CD4-positive, alpha-beta T cell treated with Interleukin-6 at 100 ng/mL for 8 hours (primary cell): ENCODE data around the gene BANF1.
"Not testable (repeated sequence)": the region's sequence is repeated elsewhere in the genome, so short reads cannot be mapped to it uniquely, and the experiment has no call there.

ENCODE experiments used
- DNase-seq: peaks from one replicate; pipeline ENCODE4 v3.0.0-alpha.2; 2020; ENCODE audit warnings: mixed read lengths, low spot score

Gene BANF1

DNA sequence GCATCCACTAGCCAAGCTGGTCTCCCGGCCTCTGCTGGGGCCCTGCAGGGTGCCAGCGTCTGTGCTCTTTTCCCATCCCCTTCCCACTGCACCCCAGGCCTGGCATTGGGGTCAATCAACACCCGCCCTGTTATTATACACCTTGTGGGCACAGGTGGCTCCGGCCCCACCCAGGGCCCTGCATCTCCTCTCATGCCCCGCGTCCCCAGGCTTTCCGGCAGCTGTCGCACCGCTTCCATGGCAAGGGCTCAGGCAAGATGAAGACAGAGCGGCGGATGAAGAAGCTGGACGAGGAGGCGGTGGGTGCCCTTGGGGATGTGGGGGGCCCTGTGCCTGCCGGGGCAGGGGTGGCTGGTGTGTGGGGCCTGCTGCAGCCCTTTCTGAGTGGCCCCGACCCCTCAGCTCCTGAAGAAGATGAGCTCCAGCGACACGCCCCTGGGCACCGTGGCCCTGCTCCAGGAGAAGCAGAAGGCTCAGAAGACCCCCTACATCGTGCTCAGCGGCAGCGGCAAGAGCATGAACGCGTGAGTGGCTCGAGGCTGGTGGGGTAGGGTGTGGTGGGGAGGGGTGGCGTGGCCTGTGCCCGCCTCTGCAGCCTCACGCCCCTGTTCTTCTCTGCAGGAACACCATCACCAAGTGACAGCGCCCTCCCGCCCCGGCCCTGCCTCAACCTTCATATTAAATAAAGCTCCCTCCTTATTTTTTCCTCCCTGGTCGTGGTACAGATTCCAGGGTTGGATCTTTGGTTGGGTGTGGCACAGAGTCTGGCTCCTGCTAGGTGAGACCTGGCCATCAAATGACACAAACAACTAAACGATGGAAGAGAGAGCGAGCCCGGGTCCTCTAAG lies 23.7 kb upstream of the BANF1 start:
- no peak for DNase-seq

DNA sequence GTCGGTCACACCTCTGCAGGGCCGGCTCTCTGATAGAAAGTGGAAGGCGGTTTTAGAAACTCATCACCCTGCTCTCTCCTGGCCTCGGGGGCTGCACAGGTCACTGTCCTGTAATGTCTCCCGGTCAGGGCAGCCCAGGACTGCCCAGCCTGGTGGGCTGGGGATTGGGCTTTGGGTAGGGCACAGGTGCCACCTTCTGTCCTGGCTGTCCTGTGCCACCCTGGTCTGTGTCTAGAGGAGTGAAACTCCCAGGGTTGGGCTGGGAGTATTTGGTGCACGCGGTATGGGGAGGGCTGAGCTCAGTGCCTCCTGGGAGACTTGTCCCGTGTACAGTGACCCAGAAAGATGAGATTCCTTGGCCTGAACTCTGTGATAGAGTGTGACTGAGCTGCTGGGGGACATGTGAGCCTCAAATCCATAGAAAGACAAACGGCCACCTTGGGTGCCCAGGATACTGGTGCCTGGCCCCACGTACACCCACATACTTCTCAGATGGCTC lies 23.0 kb upstream of the BANF1 start:
- DNase-seq: no peak

DNA sequence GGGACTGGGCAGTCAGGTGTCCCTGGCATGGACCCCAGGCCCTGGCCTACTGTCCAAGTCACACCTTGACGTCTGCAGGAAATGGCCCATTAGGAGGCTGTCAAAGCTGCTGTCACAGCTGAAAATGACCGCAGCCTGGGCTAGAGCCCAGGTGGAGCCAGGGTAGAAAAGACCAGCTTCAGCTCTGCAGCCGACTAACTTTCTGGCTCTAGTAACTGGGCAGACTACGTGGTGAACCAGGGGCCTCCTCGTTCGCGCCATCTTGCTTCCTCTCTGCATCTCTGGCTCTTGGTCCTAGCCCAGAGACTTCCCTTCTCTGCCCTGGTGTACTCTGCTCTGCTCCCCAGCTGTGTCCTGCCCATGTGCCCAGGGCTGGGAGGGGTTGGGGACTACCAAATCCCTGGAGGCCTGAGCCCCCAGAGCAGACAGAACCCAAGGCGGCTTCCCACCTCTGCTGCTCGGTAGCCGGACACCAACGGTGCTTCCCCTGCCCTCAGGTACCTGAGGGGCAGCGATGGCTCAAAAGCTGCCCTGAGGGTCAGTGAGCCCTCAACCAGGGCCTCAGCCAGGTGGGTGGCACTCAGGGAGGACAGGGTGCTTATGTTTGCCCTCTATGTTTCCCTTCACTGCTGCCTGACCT lies 21.1 kb upstream of the BANF1 start:
- no peak for DNase-seq

DNA sequence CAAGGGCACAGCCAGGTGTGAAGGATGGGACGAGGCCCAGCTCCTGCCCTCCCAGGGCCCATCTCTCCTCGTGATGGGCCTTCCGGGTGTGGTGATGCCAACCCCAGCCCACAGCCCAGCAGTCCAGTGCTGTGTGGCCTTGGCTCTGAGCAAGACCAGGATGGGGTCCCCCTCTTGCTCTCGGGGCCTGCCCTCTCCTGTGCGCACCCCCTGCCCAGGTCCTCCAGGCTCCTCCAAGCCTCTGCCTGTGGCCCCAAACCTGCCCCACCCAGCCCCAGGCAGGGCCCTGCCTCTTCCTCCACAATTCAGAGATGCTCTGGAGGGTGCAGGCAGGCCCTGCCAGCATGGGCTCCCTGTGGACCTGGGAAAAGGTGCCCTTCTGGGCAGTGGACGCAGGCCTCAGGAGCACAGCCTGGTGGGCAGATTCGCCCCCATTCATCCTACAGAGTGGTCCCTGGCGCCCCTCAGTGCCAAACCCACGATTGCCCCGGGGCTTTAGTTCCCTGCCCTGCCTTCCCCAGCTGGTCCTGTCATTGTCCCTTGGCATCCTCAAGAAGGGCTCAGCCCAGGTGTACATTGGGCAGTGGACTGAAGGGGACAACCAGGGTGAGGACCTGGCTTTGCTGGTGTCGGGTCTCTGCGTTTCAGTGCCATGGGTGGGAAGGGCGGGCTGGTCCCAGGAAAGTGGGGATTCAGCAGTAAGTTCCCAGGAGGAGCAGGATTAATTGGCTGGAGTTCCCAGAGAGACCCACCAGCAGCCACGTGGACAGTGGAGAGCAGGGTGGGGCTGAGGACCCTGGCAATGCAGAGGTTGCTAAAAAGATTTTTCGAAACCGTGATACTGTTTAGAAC lies 20.1 kb upstream of the BANF1 start:
- no peak for DNase-seq

DNA sequence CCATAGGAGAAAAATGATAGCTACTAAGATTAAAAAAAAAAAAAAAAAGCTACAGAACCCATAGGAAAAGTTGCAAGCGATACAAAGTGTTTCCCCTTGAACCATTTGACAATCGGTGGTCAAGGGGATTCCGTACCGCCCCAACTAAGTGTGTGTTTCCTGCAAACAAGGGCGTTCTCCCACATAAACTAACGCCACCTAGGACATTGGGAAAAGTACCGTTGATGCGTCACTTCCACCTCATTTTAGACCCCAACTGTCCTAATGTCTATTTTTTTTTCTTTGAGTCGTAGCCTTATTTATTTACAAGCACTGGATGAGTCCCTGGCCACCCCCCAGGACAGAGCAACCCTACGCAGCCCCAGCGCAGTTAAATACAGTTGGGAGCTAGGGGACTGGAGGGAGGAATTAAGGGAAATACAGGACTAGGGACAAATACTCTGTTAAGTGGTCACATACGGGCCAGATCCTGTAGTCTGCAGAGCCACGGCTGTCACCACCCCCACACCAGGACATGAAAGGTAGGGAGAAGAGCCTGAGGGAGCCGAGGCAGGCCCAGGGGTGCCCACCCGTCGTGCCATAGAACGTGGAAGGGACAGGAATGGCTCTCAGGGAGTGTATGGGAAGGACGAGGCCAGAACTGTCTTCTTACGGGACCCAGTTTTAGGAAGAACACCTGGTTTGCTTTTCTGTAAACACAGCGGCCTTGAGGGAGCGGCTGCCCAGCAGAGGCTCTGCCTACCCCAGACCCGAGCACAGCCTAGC lies 19.3 kb upstream of the BANF1 start:
- DNase-seq: no peak

DNA sequence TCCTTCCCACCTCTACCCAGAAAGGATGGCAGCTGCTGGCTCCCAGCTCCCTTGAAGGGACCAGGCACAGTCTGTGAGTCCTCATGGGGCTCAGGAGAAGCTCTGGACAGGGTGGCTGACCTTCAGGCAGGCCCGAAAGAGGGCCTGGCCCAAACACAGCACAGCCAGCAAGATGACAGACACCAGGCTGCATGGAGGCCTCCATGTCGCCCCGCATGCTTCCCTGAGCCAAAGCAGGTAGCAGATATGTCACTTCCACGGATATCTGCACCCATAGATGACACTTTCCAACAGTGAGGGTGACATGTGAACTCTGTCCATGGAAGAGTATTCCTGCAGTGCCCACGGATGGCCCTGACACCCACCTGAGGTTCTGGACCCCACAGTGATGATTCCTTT lies 18.7 kb upstream of the BANF1 start:
- DNase-seq: no peak

DNA sequence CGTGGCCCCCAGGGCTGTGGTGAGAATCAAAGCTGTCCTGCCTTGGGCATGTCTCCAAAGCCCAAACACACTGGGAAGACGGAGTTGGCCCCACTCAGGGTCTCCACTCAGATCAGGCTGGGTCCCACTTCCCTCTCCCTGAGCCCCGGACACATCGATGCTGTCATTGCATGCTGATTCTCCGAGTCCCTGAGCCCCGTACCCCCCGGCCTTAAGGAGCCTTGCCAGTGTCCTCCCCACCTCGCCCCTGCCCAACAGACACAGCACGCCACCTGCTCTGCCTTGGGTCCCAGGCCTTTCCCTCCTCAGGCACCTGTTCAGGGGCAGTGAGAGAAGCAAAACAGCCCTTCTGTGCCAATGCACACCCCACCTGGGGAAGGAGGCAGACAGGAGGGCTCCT lies 15.0 kb upstream of the BANF1 start:
- no peak for DNase-seq

DNA sequence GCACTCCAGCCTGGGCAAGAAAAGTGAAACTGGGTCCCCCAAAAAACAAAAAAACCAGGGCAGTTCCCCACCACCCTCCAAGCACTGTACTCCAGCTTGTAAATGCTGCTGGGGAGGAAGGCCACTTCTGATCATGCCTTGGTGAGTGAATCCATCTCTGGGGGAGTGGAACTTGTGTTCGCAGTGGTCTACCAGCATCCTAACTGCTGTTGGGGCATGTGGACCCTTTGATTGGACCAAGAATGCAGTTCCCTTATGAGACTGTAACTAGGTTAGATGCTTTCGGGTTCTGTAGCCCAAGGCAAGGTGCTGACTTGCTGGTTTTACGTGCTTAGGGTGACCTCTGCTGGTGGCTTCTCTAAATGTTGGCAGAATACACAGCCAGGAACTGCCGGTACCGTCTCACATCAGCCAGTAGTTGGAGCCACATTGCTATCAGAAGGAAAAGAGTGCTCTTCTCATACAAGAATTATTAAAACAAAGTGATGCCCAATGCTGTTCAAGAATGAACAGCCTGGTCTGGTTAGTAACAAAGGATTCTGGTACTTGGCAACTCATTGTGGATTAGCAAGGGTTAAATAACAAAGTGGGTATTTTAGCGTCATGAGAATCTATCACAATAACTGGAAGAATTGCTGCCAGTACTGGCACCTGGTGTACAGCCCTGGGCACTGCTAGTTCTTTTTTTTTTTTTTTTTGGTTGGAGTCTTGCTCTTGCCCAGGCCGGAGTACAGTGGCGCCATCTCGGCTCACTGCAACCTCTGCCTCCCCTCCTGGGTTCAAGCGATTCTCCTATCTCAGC lies 13.3 kb upstream of the BANF1 start:
- DNase-seq: peak; percentile 94

DNA sequence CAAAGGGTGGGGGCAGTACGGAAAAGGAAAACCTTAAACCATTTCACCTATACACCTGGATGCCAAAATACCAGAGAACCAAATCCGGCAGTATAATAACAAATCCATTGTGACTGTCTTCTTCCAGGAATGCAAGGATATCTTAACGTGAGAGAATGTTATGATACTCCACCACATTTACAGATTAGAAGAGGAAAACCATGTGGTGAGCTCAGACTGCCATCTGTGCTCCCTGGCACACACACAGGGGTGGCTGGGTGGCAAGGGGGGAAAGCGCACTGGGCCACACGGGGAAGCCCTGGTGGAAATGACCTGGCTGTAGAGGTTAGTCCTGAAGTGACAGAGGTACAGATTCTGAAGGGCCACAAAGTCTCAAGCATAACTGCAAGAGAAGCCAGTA lies 10.2 kb upstream of the BANF1 start:
- no peak for DNase-seq

DNA sequence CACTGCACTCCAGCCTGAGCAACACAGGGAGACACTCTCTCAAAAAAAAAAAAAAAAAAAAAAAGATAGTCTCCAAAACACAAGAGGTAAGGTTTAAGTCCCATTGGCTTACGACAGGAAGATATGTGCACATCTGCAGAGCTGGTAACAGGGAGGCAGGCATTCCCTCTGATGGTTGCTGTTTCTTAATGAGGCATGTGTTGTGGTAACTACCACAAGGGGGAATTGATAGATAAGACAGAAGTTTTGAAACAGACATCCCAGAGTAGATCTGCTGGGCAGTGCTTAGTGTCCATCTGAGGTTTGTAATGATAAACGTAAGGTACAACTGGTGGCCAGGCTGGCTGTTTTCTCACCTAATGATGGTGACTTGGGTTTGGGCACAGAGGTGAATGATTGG lies 5.0 kb upstream of the BANF1 start:
- no peak for DNase-seq

DNA sequence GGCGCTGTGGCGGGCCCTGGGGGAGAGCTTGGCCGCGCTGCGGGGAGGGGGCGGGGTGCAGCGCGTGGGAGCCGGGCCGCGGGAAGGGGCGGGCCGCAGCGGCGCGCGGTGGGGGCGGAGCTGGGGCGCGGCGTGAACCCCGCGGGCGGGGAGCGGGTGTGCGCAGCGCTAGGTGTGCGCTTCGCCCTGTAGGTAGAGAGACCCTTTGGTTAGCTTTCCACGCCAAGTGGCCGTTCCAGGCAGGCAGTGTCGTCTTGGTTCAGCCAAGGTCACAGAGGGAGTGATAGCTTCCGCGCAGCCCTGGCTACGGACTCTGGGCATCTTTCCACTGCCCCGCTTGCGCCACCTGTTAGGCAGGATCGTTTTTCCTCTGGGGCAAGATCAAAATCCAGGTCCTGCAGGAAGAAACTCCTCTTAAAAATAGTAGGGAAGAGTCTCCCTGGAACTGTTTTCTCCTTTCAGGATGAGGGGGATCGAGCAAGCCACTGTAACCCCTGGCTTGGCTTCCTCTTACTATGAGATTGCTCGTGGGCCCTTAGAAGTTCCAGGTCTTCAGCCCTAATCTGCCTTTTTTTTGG lies 434 bp downstream of the BANF1 start:
- no peak for DNase-seq

DNA sequence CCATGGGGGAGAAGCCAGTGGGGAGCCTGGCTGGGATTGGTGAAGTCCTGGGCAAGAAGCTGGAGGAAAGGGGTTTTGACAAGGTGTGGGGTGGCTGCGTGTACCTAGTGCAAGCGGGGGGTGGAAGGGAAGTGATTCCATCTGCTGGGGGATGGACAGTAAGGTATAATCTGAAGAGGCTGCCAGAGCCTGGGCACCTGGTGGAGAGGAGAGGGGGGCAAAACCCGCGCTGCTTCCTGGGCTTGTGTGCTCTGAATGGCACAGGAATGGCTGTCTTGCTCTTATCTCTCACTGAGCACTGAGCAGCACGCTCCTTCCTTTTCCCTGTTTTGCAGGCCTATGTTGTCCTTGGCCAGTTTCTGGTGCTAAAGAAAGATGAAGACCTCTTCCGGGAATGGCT lies 988 bp downstream of the BANF1 start:
- DNase-seq: no peak

DNA sequence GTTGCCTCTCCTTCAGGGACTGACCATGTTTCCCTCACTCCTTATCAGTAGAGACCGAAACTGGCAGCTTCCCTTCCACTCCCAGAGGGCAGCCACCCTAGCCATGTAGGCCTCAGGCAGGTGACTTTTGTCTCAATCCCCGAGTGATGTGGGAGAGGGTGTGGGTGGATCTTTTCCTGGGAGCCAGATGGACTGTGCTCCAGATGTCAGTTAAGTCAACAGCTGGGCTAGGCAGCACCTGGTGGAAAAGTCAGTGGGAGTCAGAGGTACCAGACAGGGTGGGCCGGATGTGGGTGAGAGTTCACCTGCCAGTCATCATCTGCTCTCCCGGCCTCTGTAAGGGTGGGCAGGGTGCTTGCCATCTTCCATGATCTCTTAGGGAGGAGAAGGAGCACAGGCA lies 1.9 kb downstream of the BANF1 start:
- DNase-seq: no peak

DNA sequence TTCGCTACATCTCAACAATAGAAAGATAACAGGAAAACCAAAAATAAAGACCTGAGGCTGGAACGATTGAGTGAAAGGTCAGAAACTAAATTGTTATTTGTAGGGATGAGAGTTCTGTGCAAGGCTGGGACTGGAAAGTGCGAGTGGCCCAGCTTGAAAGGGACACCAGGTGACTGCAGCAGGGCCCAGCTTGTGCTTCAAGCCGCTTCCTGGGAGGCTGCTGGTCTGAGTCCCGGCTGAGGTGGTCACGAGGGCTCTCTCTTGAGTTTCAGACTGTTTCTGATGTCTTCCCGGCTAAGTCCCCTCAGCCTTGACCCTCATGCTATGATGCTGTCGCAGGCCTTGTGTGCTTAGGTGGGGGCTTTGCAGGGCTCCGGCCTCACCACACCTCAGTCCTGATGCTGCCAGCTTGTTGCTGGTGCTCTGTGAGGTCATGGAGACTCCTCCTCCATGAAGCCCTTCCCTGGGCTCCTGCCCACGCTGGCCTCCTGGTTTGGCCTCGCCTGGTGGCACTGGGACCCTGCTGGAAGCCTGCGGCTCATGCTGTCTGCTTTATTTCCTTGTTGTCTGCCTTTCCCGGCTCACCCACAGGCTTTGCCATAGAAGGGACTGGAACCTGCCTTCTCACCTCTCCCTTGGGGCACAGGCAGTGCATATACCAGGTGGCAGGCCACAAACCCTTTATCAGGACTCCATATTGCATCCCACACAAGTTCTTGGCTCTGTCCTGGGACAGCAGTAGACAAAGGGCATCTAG lies 4.0 kb downstream of the BANF1 start:
- DNase-seq: no peak

DNA sequence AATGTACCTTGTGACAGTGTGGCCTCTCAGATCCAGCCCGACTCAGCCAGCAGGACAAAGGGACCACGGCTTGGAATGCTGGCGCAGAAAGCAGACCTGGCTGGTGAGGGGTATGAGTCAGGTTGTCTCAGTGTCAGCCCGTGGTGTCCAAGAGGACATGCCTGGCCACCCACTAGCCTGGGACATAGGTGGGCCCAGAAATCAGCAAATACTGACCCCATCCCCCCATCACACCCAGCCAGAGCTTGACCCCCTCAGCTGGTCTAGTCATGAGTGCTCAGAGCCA lies 4.5 kb downstream of the BANF1 start:
- no peak for DNase-seq

DNA sequence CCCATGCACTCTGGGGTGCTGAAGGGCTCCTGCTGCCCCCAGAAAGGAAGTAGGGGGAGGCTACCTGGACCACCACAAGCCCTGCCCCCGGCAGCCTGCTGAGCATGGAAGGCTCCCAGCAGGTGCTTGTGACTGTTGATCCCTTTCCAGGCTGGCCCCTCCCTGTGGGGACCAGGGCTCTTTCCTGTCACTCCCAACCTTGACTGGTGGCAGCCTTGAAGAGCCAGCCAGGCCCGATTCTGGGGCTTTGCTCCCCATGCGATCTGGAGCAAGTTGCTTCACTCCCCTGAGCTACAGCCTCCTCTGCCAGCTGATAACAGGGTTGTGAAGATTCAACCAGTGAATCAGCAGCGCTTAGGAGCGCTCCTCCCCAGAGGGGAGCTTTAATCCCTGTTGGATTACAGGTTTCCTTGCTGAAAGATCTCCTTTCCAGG lies 4.9 kb downstream of the BANF1 start:
- no peak for DNase-seq

DNA sequence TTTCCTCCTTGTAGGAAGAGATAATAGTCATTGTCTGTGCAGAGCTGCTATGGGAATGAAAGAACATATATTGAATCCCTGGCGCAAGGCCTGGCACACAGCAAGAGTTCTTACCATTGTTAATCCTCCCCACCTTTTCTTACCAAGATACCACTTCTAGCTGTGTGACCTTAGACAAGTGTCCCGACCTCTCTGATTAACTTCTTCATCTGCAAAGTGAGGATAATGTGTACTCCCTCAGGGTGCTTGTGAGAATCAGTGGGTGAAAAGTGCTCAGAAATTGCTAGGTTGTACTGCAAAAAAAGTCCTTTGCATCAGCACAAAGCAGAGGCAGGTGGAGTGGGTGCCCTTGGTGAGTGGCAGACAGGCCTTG lies 5.8 kb downstream of the BANF1 start:
- no peak for DNase-seq

DNA sequence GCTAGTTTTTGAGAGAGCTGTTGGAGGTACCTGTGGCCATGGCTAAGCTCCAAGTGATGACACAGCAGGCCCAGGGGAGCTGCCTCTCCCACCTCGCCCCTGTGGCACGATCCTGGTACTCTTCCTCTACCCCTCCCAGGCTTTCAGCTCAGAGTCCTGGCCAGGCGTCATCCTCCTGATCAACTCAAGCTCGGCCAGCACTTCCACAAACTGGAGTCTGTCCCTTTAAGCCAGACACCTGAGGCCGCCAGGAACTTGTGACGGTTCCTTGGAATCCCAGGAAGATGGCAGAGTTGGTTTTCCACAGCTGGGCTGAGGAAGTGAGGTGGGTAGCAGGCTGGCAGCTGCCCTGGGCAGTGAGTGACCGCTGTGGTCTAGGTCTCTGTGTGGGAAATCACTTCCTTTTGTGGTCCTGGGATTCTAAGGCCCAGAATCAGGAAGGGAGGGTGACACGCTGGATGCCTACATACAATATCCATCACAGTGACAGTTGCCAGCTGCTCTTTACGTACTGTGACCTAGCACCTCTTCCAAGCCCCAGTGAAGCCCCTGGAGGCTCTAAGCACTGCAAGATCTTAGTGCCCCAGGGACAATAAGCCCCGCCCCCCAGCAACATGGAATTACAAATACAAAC lies 6.3 kb downstream of the BANF1 start:
- DNase-seq: no peak

DNA sequence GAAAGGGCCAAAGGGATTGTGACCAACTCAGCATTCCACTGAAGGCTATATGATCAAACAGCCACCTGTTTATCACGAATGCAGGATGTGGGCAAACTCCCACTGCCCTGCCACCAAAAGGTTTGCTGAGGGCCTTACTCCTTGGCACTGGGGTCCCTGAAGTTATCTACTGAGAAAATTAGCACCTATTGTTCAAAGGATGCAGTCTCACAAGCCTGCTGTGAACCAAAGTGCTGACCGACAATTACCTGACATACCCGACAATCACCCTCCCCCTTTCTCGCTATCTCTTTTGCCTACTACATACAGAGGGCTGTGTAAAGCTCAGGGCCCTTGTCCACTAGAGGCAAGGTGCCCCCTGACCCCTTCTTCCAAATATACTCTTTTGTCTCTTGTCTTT lies 7.7 kb downstream of the BANF1 start:
- not testable (repeated sequence) for DNase-seq
